8988T (cell line): ENCODE results near the gene MAP2K6.

Experiments
- DNase-seq: peaks from one replicate; pipeline ENCODE4 v3.0.0; 2011

Gene MAP2K6

GRCh38 chr17:69539781-69540319 lies 125.4 kb downstream of the MAP2K6 start:
- no peak for DNase-seq

- DNase-seq: no peak
These were observed 125.9 kb downstream of the MAP2K6 start for GRCh38 chr17:69540356-69540755.

DNA sequence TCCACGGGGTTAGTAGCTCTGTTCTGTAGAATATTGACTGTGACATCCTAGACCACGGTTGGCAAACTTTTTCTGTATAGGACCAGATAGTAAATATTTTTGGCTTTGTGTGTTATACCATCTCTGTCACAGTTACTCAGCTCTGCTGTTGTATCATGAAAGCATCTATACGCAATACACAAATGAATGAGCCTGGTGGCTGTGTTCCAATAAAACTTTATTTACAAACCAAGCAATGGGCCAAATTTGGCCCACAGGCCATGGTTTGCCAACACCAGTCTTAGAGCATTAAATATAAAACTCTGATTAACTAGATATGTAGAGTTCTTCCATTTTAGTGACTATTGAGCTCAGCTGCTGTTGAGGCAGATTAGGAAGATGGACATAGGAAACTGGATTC lies 132.7 kb downstream of the MAP2K6 start:
- no peak for DNase-seq

GRCh38 chr17:69547947-69548346 lies 133.4 kb downstream of the MAP2K6 start:
- DNase-seq: no peak

DNA sequence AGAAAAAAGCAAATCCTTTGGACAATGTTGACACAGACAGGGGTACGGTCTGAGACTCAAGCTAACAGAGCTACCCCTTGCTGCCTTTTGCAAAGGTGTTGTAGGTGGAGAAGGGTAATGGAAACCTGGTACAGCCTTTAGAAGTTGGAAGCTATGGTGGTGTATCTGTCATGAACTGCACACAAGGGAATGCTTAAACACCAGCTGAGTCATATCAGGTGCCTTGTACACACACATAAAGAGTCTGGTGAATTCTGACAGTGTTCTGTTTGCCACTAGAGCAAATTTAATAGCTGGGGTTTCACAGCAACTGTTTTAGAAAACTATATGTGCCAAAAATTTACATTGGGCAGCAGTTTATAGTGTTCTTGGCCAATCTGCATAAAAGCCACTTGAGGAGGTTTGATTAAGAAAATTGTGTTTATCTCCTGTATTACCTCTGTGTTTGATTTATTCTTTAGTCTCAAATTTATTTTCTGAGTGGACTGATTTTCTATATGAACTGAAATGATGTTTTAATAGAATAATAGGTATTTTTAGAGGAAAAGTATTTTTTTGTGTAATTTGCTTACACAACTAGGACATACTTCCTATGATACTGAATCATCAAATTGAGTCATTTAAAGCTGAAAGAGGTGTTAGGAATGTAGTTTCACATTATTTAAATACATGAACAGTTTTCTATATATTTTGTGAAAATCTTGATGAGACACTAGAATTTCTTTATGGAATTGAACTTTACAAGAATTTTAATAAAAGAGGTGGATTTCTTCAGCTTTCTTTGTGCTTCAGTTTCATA lies 136.9 kb downstream of the MAP2K6 start:
- no peak for DNase-seq

GRCh38 chr17:69552986-69553667 lies 138.6 kb downstream of the MAP2K6 start:
- DNase-seq: no peak

DNA sequence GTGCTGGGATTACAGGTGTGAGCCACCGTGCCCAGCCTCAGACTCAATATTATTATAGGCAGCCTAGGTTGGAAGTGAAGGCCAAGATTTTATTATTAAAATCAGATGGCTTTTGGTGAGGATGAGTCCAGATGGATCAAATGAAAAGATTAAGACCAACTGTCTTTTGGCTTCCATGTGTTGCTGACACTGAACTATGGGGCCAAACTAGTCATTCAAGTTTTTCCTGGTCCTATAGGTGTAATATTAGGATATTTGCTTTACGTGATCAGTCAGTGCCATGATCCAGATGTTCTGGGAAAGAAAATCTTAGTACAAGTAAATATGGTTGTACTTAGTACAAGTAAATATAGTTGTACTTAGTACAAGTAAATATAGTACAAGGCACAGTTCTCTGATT lies 140.6 kb downstream of the MAP2K6 start:
- no peak for DNase-seq

GRCh38 chr17:69557339-69557738 lies 142.8 kb downstream of the MAP2K6 start:
- DNase-seq: no peak

DNA sequence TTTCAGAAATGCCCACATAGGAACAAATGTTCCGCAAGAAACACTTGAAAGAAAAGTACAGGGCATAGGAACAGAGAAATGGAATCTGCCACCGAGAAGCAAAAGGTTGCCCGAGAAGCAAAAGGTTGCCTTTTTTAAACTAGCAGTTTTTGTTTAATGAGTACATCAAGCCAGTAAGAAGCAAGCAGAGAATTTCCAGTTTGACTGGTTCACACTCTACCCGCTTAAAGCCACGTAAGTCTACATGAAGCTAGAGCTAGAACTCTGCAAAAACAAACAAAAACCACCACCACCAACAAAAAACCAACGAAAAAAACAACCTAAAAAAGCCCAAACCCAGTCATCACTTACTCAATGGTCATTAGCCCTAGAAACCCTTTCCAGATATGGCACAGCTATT lies 144.3 kb downstream of the MAP2K6 start:
- DNase-seq: no peak

GRCh38 chr17:69560987-69561441 lies 146.5 kb downstream of the MAP2K6 start:
- no peak for DNase-seq

- no peak for DNase-seq
These were observed 147.0 kb downstream of the MAP2K6 start for GRCh38 chr17:69561462-69561861.

DNA sequence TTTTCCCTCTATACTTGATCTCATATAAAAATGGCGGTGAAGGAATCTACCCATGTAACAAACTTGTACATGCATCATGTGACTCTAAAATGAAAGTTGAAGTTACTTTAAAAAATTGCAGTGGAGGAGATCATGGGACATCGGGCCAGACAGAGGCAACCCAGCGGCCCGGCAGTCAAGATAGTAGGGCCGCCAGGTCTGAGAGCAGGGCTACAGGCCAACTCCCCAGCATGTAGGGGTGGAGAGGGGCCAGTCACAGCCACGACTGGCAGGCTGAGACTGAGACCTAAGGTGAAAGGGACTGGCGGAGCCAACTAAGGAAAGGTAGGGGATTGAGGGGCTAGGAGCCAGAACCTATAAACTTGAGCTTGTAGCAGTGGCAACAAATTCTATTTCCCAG lies 150.9 kb downstream of the MAP2K6 start:
- no peak for DNase-seq

- DNase-seq: no peak
These were observed 152.6 kb downstream of the MAP2K6 start for GRCh38 chr17:69567130-69567529.

DNA sequence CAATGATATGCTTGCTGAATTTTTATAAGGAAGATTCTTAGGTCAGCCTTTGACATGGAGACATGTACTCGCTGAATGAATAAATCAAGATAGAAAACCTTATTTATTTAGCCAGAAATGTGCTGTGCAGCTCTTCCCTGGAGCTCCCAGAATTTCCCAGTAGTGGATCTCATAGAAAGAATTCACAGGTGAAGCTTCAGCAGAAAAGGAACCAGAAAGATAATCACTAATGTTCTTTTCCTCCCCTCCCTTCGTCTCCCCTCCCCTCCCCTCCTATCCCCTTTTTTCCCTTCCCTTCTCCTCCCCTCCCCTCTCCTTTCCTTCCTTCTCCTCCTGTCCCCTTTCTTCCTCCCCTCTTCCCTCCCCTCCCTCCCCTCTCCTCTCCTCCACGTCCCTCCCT lies 158.2 kb downstream of the MAP2K6 start:
- DNase-seq: no peak

DNA sequence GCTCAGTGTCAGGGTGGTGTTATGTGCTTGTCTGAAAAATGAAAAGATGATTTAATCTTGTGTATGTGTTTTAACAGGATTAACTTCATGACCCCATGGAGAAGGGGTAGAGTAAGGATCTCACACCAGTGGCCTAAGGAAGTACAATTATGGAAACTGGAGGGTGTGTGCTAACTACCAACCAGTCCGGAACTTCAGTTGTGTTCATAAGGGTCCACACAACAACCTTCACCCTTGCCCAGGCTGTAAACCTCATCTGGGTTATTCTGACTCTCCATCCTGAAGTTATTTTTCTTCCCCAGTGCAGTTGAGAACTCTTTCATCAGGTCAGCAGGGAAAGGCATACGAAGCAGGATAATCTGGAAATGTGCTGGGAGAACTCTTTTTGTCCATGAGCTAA lies 158.9 kb downstream of the MAP2K6 start:
- no peak for DNase-seq

DNA sequence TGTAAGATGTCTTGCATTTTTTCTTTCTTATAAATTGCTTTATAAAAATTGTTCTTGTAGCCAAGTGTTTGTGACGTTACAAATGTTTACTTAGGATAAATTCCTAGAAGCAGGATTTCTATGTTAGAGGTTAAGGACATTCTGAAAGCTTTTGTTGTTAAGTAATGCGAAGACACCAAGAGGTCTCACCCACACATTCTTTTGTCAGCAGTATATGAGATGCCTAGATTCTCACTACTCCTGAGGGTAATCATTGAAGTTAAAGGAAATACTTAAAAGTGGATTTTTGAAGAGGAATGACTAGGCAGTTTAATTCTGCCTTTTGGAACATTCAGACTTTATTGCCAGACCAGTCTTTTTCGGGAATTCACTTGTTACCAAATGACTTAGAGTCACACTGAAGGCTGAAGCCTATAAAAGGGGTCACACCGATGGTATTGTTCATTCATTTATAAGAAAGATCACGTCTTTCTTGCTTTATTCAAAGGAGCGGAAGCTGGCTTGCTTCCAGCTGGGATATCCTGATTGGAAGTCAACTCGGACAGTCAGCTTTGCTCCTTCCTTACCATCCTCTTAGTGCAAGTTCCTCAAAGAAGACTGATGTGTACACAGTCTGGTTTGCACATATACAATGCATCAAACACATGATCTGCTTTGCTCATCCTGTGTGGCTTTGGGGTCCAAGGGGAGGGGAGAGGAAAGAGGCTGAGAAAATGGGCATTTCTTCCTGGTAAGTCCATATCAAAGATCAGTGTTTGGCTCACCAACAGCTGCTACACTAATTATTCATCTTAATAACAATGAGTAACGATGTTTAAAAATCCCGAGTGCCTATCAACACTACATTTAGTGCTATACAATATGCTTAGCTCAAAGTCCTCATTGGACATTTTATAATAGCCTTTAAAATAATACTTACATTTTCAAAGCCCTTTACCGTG lies 160.0 kb downstream of the MAP2K6 start:
- DNase-seq: no peak

DNA sequence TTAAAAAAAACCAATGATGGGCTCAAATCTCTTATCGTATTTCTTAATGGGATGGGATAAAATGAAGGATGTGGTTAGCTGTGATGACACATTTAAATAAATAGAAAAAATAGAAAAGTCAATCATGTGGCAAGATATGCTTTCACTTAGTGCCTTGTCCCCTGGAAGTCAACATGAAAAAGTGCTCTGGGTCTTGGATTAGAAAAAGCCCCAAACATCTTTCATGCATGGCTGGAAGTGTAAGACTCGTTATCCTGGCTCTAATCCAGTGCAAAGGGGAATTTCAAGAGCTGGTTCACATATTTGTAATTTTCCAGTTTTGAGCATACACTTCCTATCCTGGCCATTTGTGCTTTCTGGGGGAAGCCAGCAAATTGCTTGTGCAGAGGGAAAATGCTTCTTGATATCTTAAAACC lies 160.9 kb downstream of the MAP2K6 start:
- no peak for DNase-seq

DNA sequence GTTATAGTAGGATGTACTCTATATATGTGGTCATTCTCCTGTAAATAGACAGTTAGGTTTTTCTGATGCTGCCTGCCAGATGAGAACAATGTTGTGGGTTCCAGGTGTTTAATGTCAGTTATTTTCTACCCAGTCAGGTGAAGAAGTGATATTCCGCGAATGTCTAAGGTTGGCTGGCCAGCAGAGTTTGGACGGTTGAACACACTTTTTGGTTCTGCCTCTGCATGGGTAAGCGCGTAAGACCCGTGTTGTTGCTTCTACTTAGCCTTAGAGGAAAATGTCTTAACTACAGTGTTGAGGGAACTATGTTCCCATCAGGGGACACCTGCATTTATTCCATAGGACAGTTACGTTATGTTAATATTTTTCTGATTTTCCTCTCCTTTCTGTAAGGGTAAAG lies 162.6 kb downstream of the MAP2K6 start:
- DNase-seq: no peak

GRCh38 chr17:69578385-69578936 lies 164.0 kb downstream of the MAP2K6 start:
- DNase-seq: no peak

DNA sequence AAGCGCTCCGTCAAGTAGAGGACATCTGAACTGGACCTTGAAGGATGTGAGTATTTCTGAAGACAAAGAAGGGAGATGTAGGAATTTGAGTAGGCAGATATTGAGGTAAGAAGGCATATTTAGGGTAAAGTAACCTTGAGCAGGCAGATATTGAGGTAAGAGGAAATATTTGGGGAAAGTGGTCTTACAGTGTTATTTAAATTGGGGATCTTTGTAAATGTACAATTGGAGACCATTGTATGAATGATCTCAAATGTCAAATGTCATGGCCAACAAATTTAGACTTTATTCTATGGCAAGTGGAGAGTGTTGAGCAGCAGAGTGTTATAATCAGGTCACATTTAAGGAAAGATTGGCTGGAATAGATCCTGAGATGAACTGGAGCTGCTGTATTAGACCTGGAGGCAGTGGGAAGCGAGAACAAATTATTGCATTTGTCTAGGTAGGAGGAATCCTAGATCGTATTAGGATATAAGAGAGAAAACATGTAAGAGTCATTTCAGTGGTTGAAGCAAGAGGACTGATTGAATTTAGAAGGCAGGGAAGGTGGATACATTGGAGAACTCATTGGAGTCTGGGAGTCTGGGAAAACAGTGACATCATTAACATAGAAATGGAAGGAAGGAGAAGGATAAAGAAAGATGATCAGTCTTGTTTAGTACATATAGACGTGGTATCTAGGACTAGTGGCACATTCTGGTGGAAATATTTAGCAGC lies 165.6 kb downstream of the MAP2K6 start:
- DNase-seq: no peak

GRCh38 chr17:69581061-69581961 lies 166.8 kb downstream of the MAP2K6 start:
- DNase-seq: no peak
